Endothelial cell (in vitro differentiated cells): ENCODE measurements around the gene RASSF6. TPM values are rescaled to one million over a fixed set of nuclear protein-coding genes. Genes with fewer than 3 reads are reported as not detected.
A peak's percentile ranks its signal among the peaks of the same experiment; 100 is the strongest.
"Not testable (repeated sequence)": the region's sequence is repeated elsewhere in the genome, so short reads cannot be mapped to it uniquely, and the experiment has no call there.

ENCODE experiments used
- DNase-seq: peaks from one replicate; pipeline ENCODE4 v3.0.0; 2021; ENCODE audit warnings: low spot score
- H3K27ac Mint-ChIP-seq: one replicate; pipeline ENCODE4 v1.8.0; 2021; ENCODE audit warnings: mixed read lengths, inconsistent platforms; ENCODE audit not compliant: unreplicated experiment
- H3K27me3 Mint-ChIP-seq: one replicate; pipeline ENCODE4 v1.8.0; 2021; ENCODE audit warnings: mild to moderate bottlenecking, moderate library complexity, mixed read lengths, inconsistent platforms; ENCODE audit not compliant: unreplicated experiment
- H3K36me3 Mint-ChIP-seq: one replicate; pipeline ENCODE4 v1.8.0; 2021; ENCODE audit warnings: mild to moderate bottlenecking, low read depth, mixed read lengths, inconsistent platforms; ENCODE audit not compliant: unreplicated experiment
- H3K4me1 Mint-ChIP-seq: one replicate; pipeline ENCODE4 v1.8.0; 2021; ENCODE audit warnings: mild to moderate bottlenecking, mixed read lengths, inconsistent platforms; ENCODE audit not compliant: unreplicated experiment
- H3K4me3 Mint-ChIP-seq: one replicate; pipeline ENCODE4 v1.8.0; 2021; ENCODE audit warnings: mild to moderate bottlenecking, mixed read lengths, inconsistent platforms; ENCODE audit not compliant: unreplicated experiment
- H3K9me3 Mint-ChIP-seq: one replicate; pipeline ENCODE4 v1.8.0; 2021; ENCODE audit warnings: mixed read lengths, inconsistent platforms; ENCODE audit not compliant: unreplicated experiment
- total RNA-seq: library from RNA; stranded (reverse); fragmentation: NEBNext Ultra II Directional; extraction: Animal tissue kit (Norgen Biotek cat#: 25700); gene quantifications from one replicate; pipeline ENCODE4 v1.2.1, GENCODE V29; 2021; ENCODE audit not compliant: unreplicated experiment
- TF ChIP-seq, protein P1 (sequence below): fragments of 200-600 bp; sonication (generic); IDR thresholded peaks from one replicate; pipeline ENCODE4 v1.5.0; 2021; ENCODE audit warnings: antibody characterized with exemption; ENCODE audit not compliant: unreplicated experiment

The RASSF6 gene
- total RNA-seq, 1 donor from 2014 or later, result not detected

DNA sequence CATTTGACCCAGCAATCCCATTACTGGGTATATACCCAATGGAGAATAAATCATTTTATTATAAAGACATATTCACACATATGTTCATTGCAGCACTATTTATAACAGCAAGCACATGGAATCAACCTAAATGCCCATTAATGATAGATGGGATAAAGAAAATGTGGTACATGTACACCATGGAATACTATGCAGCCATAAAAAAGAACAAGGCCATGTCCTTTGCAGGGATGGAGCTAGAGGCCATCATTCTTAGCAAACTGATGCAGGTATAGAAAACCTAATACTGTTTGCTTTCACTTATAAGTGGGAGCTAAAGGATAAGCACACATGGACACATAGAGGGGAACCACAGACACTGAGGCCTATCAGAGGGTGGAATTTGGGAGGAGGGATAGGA lies 22.6 kb downstream of the RASSF6 start:
- no peak for DNase-seq
- Mint-ChIP-seq H3K4me3 (no peak overlapping the region), H3K4me1 (no peaks in the 10 kb centered on the region), H3K9me3 (no peaks in the 10 kb centered on the region), H3K27me3 (no peaks in the 10 kb centered on the region), H3K27ac (no peak overlapping the region), H3K36me3 (no peaks in the 10 kb centered on the region)
- TF ChIP-seq, protein P1, sequence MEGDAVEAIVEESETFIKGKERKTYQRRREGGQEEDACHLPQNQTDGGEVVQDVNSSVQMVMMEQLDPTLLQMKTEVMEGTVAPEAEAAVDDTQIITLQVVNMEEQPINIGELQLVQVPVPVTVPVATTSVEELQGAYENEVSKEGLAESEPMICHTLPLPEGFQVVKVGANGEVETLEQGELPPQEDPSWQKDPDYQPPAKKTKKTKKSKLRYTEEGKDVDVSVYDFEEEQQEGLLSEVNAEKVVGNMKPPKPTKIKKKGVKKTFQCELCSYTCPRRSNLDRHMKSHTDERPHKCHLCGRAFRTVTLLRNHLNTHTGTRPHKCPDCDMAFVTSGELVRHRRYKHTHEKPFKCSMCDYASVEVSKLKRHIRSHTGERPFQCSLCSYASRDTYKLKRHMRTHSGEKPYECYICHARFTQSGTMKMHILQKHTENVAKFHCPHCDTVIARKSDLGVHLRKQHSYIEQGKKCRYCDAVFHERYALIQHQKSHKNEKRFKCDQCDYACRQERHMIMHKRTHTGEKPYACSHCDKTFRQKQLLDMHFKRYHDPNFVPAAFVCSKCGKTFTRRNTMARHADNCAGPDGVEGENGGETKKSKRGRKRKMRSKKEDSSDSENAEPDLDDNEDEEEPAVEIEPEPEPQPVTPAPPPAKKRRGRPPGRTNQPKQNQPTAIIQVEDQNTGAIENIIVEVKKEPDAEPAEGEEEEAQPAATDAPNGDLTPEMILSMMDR, result no peak

DNA sequence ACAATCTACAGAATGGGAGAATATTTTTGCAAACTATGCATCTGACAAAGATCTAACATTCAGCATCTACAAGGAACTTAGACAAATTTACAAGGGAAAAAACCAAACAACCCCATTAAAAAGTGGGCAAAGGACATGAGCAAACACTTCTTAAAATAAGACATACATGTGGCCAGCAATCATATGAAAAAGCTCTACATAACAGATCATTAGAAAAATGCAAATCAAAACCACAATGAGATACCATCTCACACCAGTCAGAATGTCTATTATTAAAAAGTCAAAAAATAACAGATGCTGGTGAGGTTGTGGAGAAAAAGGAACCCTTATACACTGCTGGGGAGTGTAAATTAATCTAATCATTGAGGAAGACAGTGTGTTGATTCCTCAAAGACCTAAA lies 23.1 kb downstream of the RASSF6 start:
- not testable (repeated sequence) for H3K4me3 Mint-ChIP-seq, H3K27ac Mint-ChIP-seq, H3K9me3 Mint-ChIP-seq, H3K4me1 Mint-ChIP-seq, H3K27me3 Mint-ChIP-seq, DNase-seq, H3K36me3 Mint-ChIP-seq

DNA sequence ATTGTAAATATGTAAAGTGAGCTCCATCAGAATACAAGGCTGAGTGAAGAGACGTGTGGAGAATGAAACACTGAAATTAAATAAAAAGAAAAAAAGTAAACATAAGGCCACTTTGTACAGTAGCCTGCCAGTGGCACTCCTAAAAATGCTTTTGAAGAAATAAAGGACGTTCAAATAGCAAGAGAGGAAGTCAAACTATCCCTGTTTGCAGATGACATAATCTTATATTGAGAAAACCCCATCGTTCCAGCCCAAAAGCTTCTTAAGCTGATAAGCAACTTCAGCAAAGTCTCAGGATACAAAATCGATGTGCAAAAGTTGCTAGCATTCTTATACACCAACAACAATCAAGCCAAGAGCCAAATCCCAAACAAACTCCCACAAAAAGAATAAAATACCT lies 24.2 kb downstream of the RASSF6 start:
- no peaks in the 10 kb centered on the region for H3K27me3 Mint-ChIP-seq
- H3K27ac Mint-ChIP-seq, result no peak overlapping the region

DNA sequence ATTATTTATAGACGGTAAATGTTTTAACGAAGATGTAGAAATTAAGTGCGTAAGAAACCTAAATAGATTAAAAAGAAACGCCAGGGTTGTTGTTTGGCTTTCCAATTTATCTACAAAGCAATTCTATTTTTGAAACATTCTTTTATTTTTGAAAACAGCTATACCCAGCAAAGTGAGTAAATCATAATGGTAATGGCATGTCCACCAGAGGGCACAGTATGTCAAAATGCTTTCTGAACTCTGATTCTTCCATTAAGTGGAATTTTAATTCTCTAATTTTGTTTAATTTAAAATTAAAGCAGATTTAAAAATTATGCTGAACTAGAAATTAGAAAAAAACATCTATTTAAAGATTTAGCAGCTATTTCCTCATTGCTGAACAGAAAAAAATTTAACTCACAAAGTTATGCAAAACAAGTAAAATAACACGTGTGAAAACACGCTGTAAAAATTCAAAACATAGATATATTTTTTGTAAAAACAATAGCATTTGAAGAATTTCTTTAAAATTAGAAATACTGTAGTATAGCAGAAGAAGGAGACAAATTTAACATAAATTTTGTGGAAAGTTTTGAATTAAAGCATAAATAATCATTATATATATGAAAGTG lies 26.5 kb downstream of the RASSF6 start:
- H3K27me3 Mint-ChIP-seq, result no peaks in the 10 kb centered on the region
- no peaks in the 10 kb centered on the region for H3K4me1 Mint-ChIP-seq
- DNase-seq, result peak; percentile 16
- H3K36me3 Mint-ChIP-seq, result no peaks in the 10 kb centered on the region
- TF ChIP-seq, protein P1, result peak; percentile 76
- no peak overlapping the region for H3K4me3 Mint-ChIP-seq
- H3K27ac Mint-ChIP-seq, result no peak overlapping the region
- no peaks in the 10 kb centered on the region for H3K9me3 Mint-ChIP-seq

More for the DNA sequence above, 24.2 kb downstream of the RASSF6 start:
- Mint-ChIP-seq H3K4me3 (no peak overlapping the region), H3K4me1 (no peaks in the 10 kb centered on the region), H3K36me3 (no peaks in the 10 kb centered on the region), H3K9me3 (no peaks in the 10 kb centered on the region)
- DNase-seq, result no peak
- TF ChIP-seq, protein P1, result no peak

DNA sequence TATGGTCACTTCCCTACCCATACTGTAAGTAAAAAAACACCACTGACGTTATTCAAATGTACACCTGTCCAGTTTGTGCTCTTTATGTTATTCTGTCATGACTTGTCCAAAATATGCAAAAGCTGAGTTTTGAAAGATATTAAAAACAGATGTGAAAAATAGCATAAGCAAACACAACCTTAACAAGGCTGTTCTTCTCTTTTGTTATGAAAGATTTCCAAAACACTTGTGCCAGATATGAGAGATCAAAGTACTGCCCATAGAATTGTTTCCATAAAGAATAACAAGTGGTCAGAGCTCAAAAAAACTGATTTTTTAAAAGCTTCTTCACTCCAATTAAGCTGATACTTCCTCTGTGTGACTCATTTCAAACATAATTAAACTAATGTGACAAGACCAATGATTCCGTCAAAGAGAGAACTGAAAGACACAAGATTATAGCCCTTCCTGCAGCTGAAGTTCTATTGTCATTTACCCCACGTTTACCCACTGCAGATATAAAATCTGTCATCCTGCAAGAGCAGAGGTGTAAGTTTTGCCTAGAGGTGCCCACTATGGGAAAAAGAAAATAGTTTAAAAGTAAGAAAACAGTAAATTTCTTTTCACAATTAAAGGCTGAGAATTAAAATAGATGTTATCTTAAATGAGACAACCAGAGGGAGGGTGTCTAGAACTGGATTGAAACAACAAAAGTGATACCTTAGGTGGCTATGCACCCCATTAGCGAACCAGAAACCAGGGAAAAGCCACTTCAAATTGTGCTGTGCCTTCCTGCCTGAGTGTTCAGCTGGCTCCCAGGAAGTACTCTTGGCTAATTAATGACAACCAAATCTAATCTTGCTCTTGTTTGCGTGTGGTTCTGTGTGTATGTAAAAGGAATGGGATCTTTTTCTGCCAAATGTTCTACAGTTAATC lies 30.1 kb downstream of the RASSF6 start:
- Mint-ChIP-seq H3K4me3 (no peak overlapping the region), H3K27ac (no peak overlapping the region)

More for the DNA sequence above, 30.1 kb downstream of the RASSF6 start:
- TF ChIP-seq, protein P1, result no peak
- Mint-ChIP-seq H3K9me3 (no peaks in the 10 kb centered on the region), H3K27me3 (no peaks in the 10 kb centered on the region), H3K36me3 (no peaks in the 10 kb centered on the region), H3K4me1 (no peaks in the 10 kb centered on the region)
- DNase-seq, result no peak
